GM12878 (cell line): ENCODE measurements around the gene GSK3A. TPM values are rescaled to one million over a fixed set of nuclear protein-coding genes. Genes with fewer than 3 reads are reported as not detected.
A peak's percentile ranks its signal among the peaks of the same experiment; 100 is the strongest.

ENCODE experiments used
- ATAC-seq: fragments of 200-7000 bp; cut with Tn5 transposase; 3 replicates; pipeline ENCODE4 v1.9.1; 2020; ENCODE audit warnings: mild to moderate bottlenecking, moderate library complexity
- BruUV-seq: library from RNA; stranded (reverse); fragments of 400-500 nt; replicated peaks from 2 replicates; lab custom pipeline; 2021; lab: Mats Ljungman, UMichigan
- CTCF ChIA-PET: fragments of 300-600 bp; sonication (Branson Sonifier 250); formaldehyde crosslinking; extraction: SDS; loops from one replicate; lab custom pipeline; 2021; ENCODE audit warnings: inconsistent platforms; lab: Yijun Ruan, JAX
- POLR2A ChIA-PET: fragments of 350-600 bp; formaldehyde crosslinking; extraction: SDS; loops from one replicate; lab custom pipeline; 2021; ENCODE audit warnings: inconsistent platforms; lab: Charles Lee
- RAD21 ChIA-PET: fragments of 300-600 bp; sonication (Branson Sonifier 250); formaldehyde crosslinking; loops from one replicate; lab custom pipeline; 2023; ENCODE audit warnings: antibody characterized with exemption; ENCODE audit not compliant: unreplicated experiment; lab: Charles Lee
- SMC1A ChIA-PET: fragments of 300-600 bp; sonication (Branson Sonifier 250); formaldehyde crosslinking; loops from one replicate; lab custom pipeline; 2023; ENCODE audit not compliant: unreplicated experiment, uncharacterized antibody; lab: Charles Lee
- DNase-seq: peaks from one replicate; pipeline ENCODE4 v3.0.0-alpha.2; 2011; ENCODE audit warnings: low read depth, low spot score
- FAIRE-seq: peaks from 3 replicates; lab custom pipeline; 2011; peaks lifted over from hg19 to GRCh38; lab: Jason Lieb, UNC
- H2AFZ ChIP-seq: 2 replicates; pipeline ENCODE4 v1.6.0; 2011; ENCODE audit warnings: low read depth, low read length, control low read depth; ENCODE audit not compliant: control insufficient read depth
- H3K27ac ChIP-seq: 2 replicates; pipeline ENCODE4 v1.5.1; 2011; ENCODE audit warnings: control low read depth; ENCODE audit not compliant: control insufficient read depth, insufficient read depth
- H3K27me3 ChIP-seq, 2 experiments: replicated peaks in 1 of 2; 2 replicates each; pipeline versions ENCODE4 v1.6.0 to v1.6.1; 2011; ENCODE audit warnings: low read length in 1 of 2; ENCODE audit not compliant: control insufficient read depth in 2 of 2, insufficient read depth in 2 of 2
- H3K36me3 ChIP-seq, 2 experiments: 2 replicates each; pipeline ENCODE4 v1.5.1; 2011; ENCODE audit warnings: low read length in 1 of 2; ENCODE audit not compliant: control insufficient read depth in 2 of 2, insufficient read depth in 2 of 2
- H3K4me1 ChIP-seq: 2 replicates; pipeline ENCODE4 v1.6.1; 2011; ENCODE audit warnings: mild to moderate bottlenecking, low read length, moderate library complexity, mixed read lengths; ENCODE audit not compliant: control insufficient read depth, insufficient read depth
- H3K4me2 ChIP-seq: 2 replicates; pipeline ENCODE4 v1.6.0; 2011; ENCODE audit warnings: control low read depth; ENCODE audit not compliant: control insufficient read depth, insufficient read depth
- H3K4me3 ChIP-seq: fragments of 200-600 bp; sonication (generic); 2 replicates; pipeline ENCODE4 v1.5.1; 2016
- H3K79me2 ChIP-seq: 2 replicates; pipeline ENCODE4 v1.6.0; 2011; ENCODE audit warnings: low read length; ENCODE audit not compliant: control insufficient read depth, insufficient read depth
- H3K9ac ChIP-seq: 2 replicates; pipeline ENCODE4 v1.8.0; 2011; ENCODE audit warnings: low read length, control low read depth, mixed read lengths; ENCODE audit not compliant: control insufficient read depth, insufficient read depth
- H3K9me3 ChIP-seq: replicated peaks from 3 replicates; pipeline ENCODE4 v1.5.1; 2011; ENCODE audit warnings: mild to moderate bottlenecking, low read length; ENCODE audit not compliant: control insufficient read depth, insufficient read depth
- H4K20me1 ChIP-seq: 2 replicates; pipeline ENCODE4 v1.6.0; 2011; ENCODE audit not compliant: control insufficient read depth, insufficient read depth
- BRCA1 ChIP-seq: IDR thresholded peaks from 2 replicates; pipeline ENCODE4 v1.6.1; 2011; ENCODE audit warnings: low read depth, low read length, improper control_type of control experiment
- GATAD2B ChIP-seq: fragments of 450-650 bp; conservative IDR thresholded peaks from 2 replicates; pipeline ENCODE4 v1.6.1; 2017; ENCODE audit warnings: low read depth, mild to moderate bottlenecking, moderate library complexity
- HDGF ChIP-seq: fragments of 450-650 bp; IDR thresholded peaks from 2 replicates; pipeline ENCODE4 v1.6.1; 2016; ENCODE audit warnings: antibody characterized with exemption
- IKZF2 ChIP-seq, 2 experiments: fragments of 450-650 bp; IDR thresholded peaks; 2 replicates each; pipeline ENCODE4 v1.6.1; 2017; ENCODE audit warnings: mild to moderate bottlenecking in 2 of 2, moderate library complexity in 2 of 2
- KDM1A ChIP-seq: fragments of 200-600 bp; sonication (generic); IDR thresholded peaks from 2 replicates; pipeline ENCODE4 v1.6.1; 2016; ENCODE audit warnings: borderline replicate concordance
- MYB ChIP-seq: fragments of 150-350 bp; IDR thresholded peaks from 2 replicates; pipeline ENCODE4 v1.6.1; 2014; ENCODE audit warnings: mild to moderate bottlenecking, low read depth, low read length, borderline replicate concordance
- NR2C2 ChIP-seq: IDR thresholded peaks from 2 replicates; pipeline ENCODE4 v1.6.1; 2011; ENCODE audit warnings: borderline replicate concordance, low read depth; ENCODE audit not compliant: control insufficient read depth, insufficient read length
- NR2F1 ChIP-seq: fragments of 450-650 bp; conservative IDR thresholded peaks from 2 replicates; pipeline ENCODE4 v1.6.1; 2017; ENCODE audit warnings: mild to moderate bottlenecking
- RCOR1 ChIP-seq: conservative IDR thresholded peaks from 2 replicates; pipeline ENCODE4 v1.6.1; 2012; ENCODE audit warnings: low read depth, low read length, improper control_type of control experiment
- RELB ChIP-seq: fragments of 450-650 bp; IDR thresholded peaks from 2 replicates; pipeline ENCODE4 v1.6.1; 2017; ENCODE audit warnings: low read depth, mild to moderate bottlenecking, moderate library complexity
- RUNX3 ChIP-seq: IDR thresholded peaks from 2 replicates; pipeline ENCODE4 v1.6.1; 2012; ENCODE audit warnings: low read length, inconsistent platforms
- SIX5 ChIP-seq: IDR thresholded peaks from 2 replicates; pipeline ENCODE4 v1.6.1; 2011; ENCODE audit warnings: mild to moderate bottlenecking, low read depth, low read length, moderate library complexity; ENCODE audit not compliant: severe bottlenecking
- SPI1 ChIP-seq: IDR thresholded peaks from 2 replicates; pipeline ENCODE4 v1.6.1; 2011; ENCODE audit warnings: low read depth, mild to moderate bottlenecking, low read length, moderate library complexity, borderline replicate concordance; ENCODE audit not compliant: insufficient read depth
- TCF7 ChIP-seq: IDR thresholded peaks from 2 replicates; pipeline ENCODE4 v1.6.1; 2014; ENCODE audit warnings: antibody characterized with exemption, borderline replicate concordance
- USF1 ChIP-seq: IDR thresholded peaks from 2 replicates; pipeline ENCODE4 v1.6.1; 2011; ENCODE audit warnings: borderline replicate concordance, low read depth, mild to moderate bottlenecking, moderate library complexity, mixed read lengths, low read length; ENCODE audit not compliant: insufficient read depth; ENCODE audit errors: extremely low read length
- WGBS: methylation state at CpG from one replicate; pipeline ENCODE4 v1.1.6; 2016; ENCODE audit warnings: low lambda C conversion rate; ENCODE audit not compliant: insufficient replicate concordance, insufficient coverage; ENCODE audit errors: missing lambda C conversion rate; 5-methylcytosine and 5-hydroxymethylcytosine counted together
- in situ Hi-C: fragments of 300-500 bp; cut with MboI; formaldehyde crosslinking; loops from 9 replicates; pipeline ENCODE4 v1.14.3; 2018; ENCODE audit warnings: mixed read lengths
- intact Hi-C: fragments of 100-400 bp; cut with micrococcal nuclease; formaldehyde crosslinking; loops from one replicate; pipeline ENCODE4 v1.14.2; 2022; ENCODE audit not compliant: unreplicated experiment
- polyA plus RNA-seq, 11 experiments: library from polyadenylated mRNA; depleted of rRNA in 4 of 11; unstranded in 6 of 11; stranded (reverse) in 5 of 11; fragments of >200 nt; fragmentation: Nextera tagmentation in 4 of 11; fragmentation: Illumina TruSeq in 1 of 11; extraction: Ambion mirVana in 4 of 11; extraction: Trizol in 1 of 11; gene quantifications; 1 replicate in 1 of 11; 2 replicates in 10 of 11; pipeline versions ENCODE4 v1.2.1 to v1.2.3, GENCODE V29; 2011 to 2016; ENCODE audit warnings: inconsistent platforms in 2 of 11, missing spikeins in 2 of 11, low read depth in 1 of 11
- total RNA-seq, 4 experiments: library from RNA; depleted of rRNA in 3 of 4; stranded (reverse); fragments of >200 nt in 3 of 4; fragmentation: Illumina TruSeq in 1 of 4; extraction: Trizol in 1 of 4; gene quantifications; 2 replicates each; pipeline versions ENCODE4 v1.2.1 to v1.2.3, GENCODE V29; 2013 to 2021

The GSK3A gene
- total and polyA plus RNA-seq, 10 of the 15 experiments (the other 5 are each of a cell fraction or from before 2014, with no cell fraction given) = 1.00 to 47.9 (median 15.2) TPM

GRCh38 chr19:42285988-42286348 is 43.6 kb upstream of the GSK3A start:
- Histone ChIP-seq H2AFZ (no peak overlapping the region), H3K27me3 (no peaks in the 10 kb centered on the region), H3K9ac (peak overlapping the region; percentile 57), H3K4me1 (peaks cover 38% of the 10 kb centered on the region), H3K36me3 (peaks cover 16 to 23% of the 10 kb centered on the region in 2 experiments), H3K4me3 (peak overlapping the region; percentile 96), H3K9me3 (no peaks in the 10 kb centered on the region), H3K79me2 (peaks cover 26% of the 10 kb centered on the region), H4K20me1 (no peaks in the 10 kb centered on the region; the same call in 1 of the 2 replicates), H3K27ac (peak overlapping the region; percentile 71), H3K4me2 (peak overlapping the region; percentile 96)
- in situ Hi-C loops (no loop called here), intact Hi-C loops (no loop called here)
- RAD21 ChIA-PET = no interaction called here
- POLR2A ChIA-PET = interaction anchor here (0.5 kb wide), 1 partner anchor 314 kb away, joined by 4 read pairs; no protein-coding TSS in a partner anchor
- SMC1A ChIA-PET = interaction anchor here (0.7 to 1.4 kb wide), 3 partner anchors 12 to 172 kb away, joined by 3 to 4 read pairs (median 3); partner anchors contain the start of gene POU2F2
- no TSS peak for BruUV-seq
- no peak for FAIRE-seq
- CTCF ChIA-PET = interaction anchor here (1.2 to 1.6 kb wide), 3 partner anchors 10 to 153 kb away, joined by 4 to 7 read pairs (median 4); partner anchors contain the start of gene POU2F2
- no peak for ATAC-seq
- no peak for DNase-seq
- 19% methylated on average over 6 of the region's 6 CpGs for WGBS
- TF ChIP-seq KDM1A (no peak), BRCA1 (no peak), USF1 (no peak), HDGF (peak; percentile 79)

- Histone ChIP-seq H4K20me1 (no peaks in the 10 kb centered on the region; the same call in 1 of the 2 replicates), H3K36me3 (peaks cover 12 to 20% of the 10 kb centered on the region in 2 experiments), H3K4me1 (peaks cover 38% of the 10 kb centered on the region), H3K79me2 (peaks cover 26% of the 10 kb centered on the region), H3K9me3 (no peaks in the 10 kb centered on the region), H3K27ac (peak overlapping the region; percentile 71), H3K27me3 (no peaks in the 10 kb centered on the region), H3K4me2 (peak overlapping the region; percentile 96), H3K9ac (peak overlapping the region; percentile 66), H3K4me3 (peak overlapping the region; percentile 96), H2AFZ (no peak overlapping the region)
- ChIA-PET SMC1A (interaction anchor here (1.0 to 1.4 kb wide), 3 partner anchors 41 to 172 kb away, joined by 3 to 4 read pairs (median 3); partner anchors contain the start of gene POU2F2), RAD21 (no interaction called here), POLR2A (interaction anchor here (0.8 to 0.9 kb wide), 2 partner anchors 11 to 19 kb away, joined by 3 to 4 read pairs; no protein-coding TSS in a partner anchor), CTCF (interaction anchor here (0.8 to 1.6 kb wide), 3 partner anchors 11 to 153 kb away, joined by 3 to 7 read pairs (median 4); partner anchors contain the start of gene POU2F2)
- intact Hi-C loops = no loop called here
- no peak for FAIRE-seq
- no TSS peak for BruUV-seq
- DNase-seq = no peak
- in situ Hi-C loops = no loop called here
- peak; percentile 25 for ATAC-seq
- WGBS = 0% methylated on average over 5 of the region's 5 CpGs
- TF ChIP-seq MYB = no peak
- TF ChIP-seq NR2F1 = no peak
- TF ChIP-seq HDGF = no peak
- TF ChIP-seq SIX5 = no peak
- peak; percentile 55; the same call in 1 of the 2 replicates for TF ChIP-seq SPI1
- no peak for TF ChIP-seq NR2C2
- no peak for TF ChIP-seq RUNX3
- TF ChIP-seq GATAD2B = no peak
- peak in 1 of 2 experiments; percentile 12; a peak in 2 of 4 replicates for TF ChIP-seq IKZF2 (IDR thresholded peaks at IDR 0.05)
- no peak for TF ChIP-seq TCF7
- no peak for TF ChIP-seq RCOR1
- TF ChIP-seq RELB = 0 out of 2 replicates have a peak, but pooled peaks have one; percentile 15
Observed at GRCh38 chr19:42285541-42285941, 43.1 kb upstream of the GSK3A start.
